ENCODE results near the gene SH3D19. TPM values are rescaled to one million over a fixed set of nuclear protein-coding genes. Genes with fewer than 3 reads are reported as not detected.
"Not testable (repeated sequence)": the region's sequence is repeated elsewhere in the genome, so short reads cannot be mapped to it uniquely, and the experiment has no call there.

Gene SH3D19
- total RNA-seq, 1 donor from 2014 or later = 96.7 TPM

DNA sequence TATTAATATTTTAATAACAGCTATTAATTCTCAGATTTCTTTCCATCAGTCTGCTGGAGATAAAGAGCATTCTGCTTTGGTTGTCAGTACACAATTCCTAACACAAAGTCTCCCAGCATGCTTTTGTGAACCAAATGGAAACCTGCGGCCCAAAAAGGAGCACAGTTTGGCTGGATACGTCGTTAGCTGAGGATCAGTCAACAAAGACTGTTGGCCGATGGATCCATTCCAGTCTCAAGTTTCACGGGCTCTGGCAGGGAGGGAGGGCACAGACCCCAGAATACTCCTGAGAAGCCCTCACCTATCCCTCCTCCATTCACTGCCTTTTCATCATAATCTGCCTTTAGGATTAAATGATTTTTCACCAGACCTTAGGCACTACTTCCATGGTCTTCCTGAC, 74.7 kb downstream of the SH3D19 start:
- no peak for ATAC-seq (ENCODE audit: poor library complexity)
- DNase-seq = no peak
- intact Hi-C loops (cut with DNase I) = no loop called here

DNA sequence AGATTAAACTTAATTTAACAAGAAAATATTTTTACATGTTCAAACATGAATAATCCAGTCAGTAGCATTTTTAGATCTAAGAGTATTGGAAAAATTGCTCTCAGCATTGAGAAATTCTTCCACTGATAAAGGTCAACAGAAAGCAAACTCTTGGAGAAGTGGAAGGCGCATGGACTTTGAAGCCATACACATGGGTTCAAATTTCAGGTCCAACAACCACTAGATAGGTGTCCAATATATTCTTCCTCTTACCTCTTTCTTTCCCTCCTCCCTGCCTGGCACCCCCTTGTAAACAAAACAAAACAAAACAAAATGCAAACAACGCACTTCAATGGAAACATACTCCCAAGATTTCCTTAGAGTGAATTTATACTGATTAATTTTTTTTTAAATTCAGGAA, 76.9 kb downstream of the SH3D19 start:
- intact Hi-C loops (cut with DNase I) = no loop called here
- ATAC-seq (ENCODE audit: poor library complexity) = no peak
- DNase-seq = no peak

DNA sequence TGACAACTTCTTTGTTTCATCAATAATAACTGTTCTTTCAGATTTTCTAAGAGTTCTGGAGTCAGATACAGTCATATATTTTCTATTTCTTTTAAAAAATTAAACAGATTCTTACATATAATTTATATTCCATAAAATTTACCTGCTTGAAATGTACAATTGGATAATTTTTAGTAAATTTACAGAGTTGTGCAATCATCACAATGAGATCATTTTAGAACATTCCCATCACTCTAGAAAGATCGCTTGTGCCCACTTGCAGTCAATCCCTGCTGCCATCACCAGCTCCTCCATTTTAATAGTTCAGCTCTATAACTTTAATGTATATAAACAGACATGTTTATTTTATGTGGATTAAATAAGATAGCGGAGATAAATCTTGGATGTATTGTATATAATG, 78.0 kb downstream of the SH3D19 start:
- intact Hi-C loops (cut with DNase I) = no loop called here
- ATAC-seq (ENCODE audit: poor library complexity) = no peak
- DNase-seq = no peak

DNA sequence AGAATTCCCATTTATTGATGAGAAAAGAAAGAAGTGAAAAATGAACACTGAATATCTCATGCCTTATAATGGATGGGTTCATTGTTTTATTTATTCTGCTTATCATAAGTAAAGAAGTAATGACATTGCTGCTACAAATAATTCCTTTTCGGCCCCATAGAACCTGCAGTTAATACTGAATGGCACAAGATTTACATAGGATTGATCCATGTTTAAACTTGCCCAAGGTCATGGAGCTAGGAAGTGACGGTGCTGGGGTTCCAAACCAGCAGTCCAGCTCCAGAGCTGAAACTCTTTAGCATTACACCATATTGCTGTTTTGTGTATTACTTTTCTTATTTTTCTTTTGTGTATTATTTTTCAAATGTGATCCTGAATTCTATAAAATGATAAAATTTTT, 78.7 kb downstream of the SH3D19 start:
- ATAC-seq (ENCODE audit: poor library complexity) = no peak
- no peak for DNase-seq
- intact Hi-C loops (cut with DNase I) = no loop called here

DNA sequence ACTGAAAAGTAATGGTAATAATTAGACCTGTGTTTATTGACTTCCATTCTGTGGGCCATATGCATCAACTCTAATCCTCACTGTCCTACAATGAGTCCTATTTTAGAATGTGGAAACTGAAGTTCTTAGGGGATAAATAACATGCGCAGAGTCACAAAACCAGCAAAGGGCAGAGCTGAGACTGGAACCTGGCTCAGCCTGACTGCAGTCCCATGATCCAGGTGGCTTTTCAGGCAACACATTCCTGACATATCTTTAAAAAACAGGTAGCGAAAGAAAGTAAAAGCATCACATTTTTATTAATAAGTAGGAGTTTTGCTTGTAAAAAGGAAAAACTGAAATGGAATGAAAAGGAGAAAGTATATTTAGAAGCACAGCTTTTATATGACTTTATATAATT, 83.1 kb downstream of the SH3D19 start:
- intact Hi-C loops (cut with DNase I) = no loop called here
- ATAC-seq (ENCODE audit: poor library complexity) (no peak), DNase-seq (no peak)

DNA sequence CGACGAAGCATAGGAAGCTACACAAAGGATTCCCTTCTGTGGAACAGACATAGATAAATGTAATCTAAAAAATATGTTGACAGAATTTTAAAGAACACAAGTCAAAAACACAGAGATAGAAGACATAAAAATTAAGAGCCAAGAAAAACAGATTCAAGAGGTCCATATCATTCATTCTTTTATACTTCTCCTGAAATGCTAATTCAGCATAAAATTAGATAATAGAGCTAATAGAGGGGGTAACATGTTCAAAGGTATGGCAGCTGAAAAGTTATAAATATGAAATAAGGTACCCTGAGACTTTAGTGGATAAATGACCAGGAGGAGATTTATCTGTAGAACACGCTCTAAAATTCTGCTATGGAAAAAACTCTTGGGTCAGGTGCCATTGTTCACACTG, 85.8 kb downstream of the SH3D19 start:
- no peak for ATAC-seq (ENCODE audit: poor library complexity)
- intact Hi-C loops (cut with DNase I) = no loop called here
- no peak for DNase-seq

DNA sequence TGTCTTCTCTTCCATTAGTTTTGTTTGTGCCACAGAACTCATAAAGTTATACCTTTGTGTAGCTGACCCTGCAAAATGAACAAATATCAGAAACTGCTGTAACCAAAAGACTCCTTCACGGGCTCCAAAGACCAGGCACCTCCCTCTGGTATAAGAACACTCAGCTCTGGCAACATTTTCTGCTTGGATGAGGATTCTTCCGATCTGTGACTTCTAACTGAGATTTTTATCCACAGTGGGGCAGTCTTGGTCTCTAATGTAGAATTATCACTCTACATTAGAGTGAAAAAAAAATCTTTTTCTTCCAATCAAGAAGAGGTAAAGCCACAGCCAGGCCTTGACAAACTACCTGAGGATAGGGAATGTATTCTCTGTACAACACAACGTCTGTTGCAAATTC, 86.9 kb downstream of the SH3D19 start:
- DNase-seq (no peak), ATAC-seq (ENCODE audit: poor library complexity) (peak; percentile 61)
- intact Hi-C loops (cut with DNase I) = no loop called here

DNA sequence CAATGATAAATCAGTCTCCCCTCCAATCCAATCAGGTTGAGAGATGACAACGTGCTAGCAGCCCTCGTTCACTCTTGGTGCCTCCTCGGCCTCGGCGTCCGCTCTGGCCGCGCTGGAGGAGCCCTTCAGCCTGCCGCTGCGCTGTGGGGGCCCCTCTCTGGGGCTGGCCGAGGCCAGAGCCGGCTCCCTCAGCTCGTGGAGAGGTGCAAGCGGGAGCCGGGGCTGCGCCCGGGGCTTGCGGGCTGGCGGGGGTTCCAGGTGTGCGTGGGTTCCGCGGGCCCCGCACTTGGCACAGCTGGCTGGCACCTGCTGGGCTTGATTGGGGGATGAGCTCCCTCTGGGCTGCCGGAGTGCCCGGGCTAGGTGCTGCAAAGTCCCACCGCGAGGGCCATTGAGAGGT, 89.4 kb downstream of the SH3D19 start:
- DNase-seq (no peak), ATAC-seq (ENCODE audit: poor library complexity) (no peak)
- intact Hi-C loops (cut with DNase I) = no loop called here

DNA sequence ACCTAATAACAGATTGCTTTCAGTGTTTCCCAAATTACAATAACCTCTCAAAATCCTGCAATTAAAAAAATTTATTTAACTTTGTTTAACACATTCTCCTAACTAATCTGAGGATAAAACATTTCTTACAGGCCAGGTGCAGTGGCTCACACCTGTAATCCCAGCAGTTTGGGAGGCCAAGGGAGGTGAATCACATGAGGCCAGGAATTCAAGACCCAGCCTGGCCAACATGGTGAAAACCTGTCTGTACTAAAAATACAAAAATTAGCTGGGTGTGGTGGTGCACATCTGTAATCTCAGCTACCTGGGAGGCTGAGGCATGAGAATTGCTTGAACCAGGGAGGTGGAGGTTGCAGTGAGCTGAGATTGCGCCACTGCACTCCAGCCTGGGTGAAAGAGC, 90.0 kb downstream of the SH3D19 start:
- ATAC-seq (ENCODE audit: poor library complexity); intact Hi-C loops (cut with DNase I); DNase-seq: not testable (repeated sequence)

DNA sequence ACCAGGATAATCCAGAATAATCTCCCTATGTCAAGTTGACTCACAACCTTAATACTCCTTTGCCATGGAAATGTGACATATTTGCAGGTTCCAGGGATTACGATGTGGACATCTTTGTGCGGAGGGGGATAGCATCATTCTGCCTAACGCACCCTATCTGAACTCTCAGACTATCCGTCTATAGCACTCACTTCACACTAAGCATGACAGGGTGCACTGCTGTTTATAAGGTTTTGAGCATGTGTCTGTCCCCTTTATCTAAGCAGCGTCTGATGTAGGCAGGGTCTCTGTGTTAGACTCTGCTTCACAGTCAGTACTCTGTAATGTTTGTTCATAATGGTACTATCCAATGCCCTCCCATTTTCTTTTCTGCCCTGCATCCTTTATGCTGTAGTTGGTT, 91.8 kb downstream of the SH3D19 start:
- DNase-seq = no peak
- intact Hi-C loops (cut with DNase I) = no loop called here
- no peak for ATAC-seq (ENCODE audit: poor library complexity)

DNA sequence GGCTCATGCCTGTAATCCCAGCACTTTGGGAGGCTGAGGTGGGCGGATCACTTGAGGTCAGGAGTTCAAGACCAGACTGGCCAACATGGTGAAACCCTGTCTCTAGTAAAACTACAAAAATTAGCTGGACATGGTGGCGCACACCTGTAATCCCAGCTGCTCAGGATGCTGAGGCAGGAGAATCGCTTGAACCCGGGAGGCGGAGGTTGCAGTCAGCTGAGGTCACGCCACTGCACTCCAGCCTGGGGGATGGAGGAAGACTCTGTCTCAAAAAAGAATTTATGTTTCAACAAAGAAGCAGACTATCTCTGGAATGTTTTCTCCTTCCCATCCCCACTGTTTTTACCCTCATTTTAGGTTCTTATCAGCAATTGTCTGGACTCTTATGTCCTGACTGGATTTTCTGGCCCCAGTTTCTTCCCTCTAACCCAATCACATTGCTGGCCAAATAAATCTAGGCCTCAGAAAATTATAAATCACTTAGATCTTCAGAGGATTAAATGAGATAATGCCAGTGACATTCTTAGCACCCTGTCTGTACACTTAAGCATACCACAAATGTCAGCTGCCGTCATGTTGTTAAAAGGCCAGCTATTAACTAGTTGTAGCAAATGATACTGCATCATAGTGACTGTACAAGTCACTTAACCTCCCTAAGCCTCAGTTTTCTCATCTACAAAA, 93.3 kb downstream of the SH3D19 start:
- ATAC-seq (ENCODE audit: poor library complexity) (no peak), DNase-seq (no peak)
- intact Hi-C loops (cut with DNase I) = no loop called here

DNA sequence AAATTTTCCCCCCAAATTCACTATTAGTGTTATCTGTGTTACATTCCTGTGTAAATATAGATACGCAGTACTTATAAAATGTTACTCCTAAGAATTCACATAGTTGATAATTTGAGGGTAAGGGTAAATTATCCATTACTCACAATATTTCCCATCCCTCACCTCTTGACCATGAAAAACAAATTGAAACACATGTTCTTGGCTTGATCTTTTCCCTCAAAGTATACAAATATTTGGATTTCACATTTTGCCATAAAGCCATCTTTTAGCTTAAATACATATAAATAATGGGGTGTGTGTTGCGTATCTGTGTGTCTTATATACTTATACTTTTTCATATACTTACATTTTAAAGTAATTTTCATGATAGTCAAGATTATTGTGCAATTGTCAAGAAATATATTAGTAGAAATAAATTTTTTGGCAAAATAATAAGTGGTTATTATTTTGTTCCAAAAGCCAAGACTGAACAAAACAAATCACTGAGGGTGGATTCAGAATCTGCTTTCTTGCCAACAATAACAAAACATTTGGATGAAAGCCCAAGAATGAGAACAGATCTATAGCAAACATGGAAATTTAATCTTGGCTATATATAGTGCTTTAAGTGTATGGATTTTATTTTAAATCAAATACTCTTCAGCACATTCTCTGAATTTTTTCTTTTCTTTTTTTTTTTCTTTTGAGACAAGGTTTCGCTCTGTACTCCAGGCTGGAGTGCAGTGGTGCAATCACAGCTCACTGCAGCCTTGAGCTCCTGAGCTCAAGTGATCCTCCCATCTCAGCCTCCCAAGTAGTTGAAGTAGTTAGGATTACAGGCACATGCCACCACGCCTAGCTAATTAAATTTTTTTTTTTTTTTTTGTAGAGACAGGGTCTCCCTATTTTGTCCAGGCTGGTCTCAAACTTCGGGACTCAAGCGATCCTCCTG, 97.0 kb downstream of the SH3D19 start:
- ATAC-seq (ENCODE audit: poor library complexity) (peak; percentile 45), DNase-seq (no peak)
- intact Hi-C loops (cut with DNase I) = no loop called here

DNA sequence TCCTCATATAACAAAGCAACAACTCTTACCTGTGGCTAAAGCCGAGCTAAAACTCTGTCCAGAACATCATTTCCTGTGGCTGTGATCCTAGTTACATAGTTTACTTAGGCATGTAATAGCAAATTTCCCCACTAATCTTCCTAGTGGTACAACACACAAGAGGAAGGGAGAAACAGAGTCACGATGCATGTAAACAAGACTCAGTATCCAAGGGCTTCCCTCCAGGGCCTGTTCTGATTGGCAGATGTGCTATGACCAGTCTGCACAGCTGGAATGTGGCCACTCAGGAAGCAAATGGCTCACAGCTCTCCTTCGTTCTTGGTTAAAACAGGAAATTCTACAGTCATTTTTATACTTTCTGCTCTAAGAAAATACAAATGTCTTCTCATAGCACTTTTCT, 97.7 kb downstream of the SH3D19 start:
- ATAC-seq (ENCODE audit: poor library complexity) = peak; percentile 86
- DNase-seq = peak; percentile 66
- intact Hi-C loops (cut with DNase I) = no loop called here

DNA sequence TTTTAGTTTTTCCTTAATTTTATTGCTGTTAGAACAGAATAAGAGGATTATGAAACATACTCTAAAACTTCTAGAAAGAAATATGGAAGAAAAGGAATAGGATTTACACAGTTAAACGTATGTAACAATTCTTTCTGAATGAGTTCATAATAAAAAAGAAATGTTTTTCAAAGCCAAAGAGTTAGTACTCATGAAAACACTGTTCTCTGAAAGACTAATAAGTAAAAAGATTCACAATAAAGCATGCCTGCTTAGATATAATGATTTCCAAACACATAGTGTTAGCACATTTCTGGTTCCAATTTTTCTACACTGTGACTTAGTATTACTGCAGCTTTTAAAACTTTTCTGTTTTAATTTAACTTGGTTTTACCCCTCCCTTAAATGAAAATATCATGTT, 98.2 kb downstream of the SH3D19 start:
- no peak for ATAC-seq (ENCODE audit: poor library complexity)
- no peak for DNase-seq
- intact Hi-C loops (cut with DNase I) = no loop called here

DNA sequence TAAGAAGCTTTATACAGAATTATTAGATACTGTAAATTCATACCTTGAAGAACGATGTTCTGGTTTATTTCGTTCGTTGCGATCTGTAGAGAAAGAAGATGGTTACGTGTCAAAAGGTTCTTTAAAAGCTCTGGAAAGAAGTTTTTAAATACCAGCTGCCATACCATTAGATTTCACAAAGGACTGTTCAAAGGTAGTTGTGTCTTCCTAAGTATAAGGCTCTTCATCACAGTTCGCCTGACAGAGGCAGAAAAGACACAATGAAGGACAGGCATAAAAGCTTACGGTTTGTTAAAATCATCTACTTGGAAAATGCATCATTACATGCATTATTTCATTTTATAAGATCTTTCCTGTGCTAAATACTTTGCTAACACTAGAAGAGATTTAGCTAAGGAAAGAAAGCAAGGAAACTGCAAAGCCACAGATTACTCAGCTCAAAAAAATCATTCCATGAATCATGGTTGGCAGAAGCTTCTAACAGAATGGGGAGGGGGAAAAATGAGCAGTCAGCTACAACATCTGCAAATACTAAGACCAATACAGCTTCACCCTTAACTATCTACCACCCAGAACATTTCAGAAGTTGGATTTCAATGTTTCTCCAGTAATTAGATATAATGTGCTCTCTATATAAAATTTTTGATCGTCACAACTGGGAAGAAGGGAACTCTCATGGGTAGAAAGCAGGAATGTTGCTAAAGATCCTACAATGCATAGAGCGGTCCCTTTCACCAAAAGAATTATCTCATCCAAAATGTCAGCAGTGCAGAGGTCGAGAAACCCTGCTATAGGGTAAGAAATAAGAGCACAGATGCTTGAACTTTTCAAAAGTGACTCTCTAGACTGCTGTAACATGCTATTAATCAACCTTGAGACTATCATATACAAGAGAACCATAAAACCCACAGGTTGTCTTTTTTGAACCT, 99.1 kb downstream of the SH3D19 start:
- DNase-seq (no peak), ATAC-seq (ENCODE audit: poor library complexity) (peak; percentile 65)
- intact Hi-C loops (cut with DNase I) = no loop called here

DNA sequence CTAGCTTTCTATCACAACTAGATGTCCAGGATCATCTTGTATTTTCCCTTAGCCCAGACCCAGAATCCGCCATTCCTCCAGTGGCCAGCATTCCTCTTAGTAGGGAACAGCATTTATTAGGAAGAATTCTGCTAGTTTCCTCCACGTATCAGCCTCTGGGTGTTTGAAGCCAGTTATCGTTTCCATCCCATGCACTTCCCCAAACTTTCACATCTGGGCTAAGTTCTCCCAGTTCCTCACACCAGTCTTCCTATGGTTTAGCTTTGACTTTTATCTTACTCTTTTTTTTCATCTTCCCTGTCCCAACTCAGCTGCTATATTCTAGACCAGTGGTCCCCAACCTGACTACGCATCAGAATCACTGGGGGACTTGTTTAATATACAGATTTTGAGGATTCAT, 101.9 kb downstream of the SH3D19 start:
- intact Hi-C loops (cut with DNase I) = no loop called here
- ATAC-seq (ENCODE audit: poor library complexity) = no peak
- DNase-seq = no peak

DNA sequence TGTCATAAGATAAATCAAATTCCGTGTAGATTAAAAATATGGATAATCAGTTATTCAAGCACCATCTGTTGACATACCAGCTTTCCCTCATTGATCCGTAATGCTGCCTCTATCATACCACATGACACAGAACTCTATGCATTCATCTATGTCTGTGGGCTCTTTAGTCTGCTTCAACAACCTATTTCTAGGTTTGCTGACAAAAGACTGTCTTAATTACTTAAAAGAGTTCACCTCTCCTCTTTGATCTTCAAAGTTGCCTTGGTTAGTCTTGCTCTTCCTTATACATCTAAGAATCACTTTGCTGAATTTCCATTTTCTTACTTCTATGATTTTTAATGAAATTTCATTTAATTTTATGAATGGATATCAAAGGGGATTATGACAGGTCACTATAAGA, 105.5 kb downstream of the SH3D19 start:
- DNase-seq (no peak), ATAC-seq (ENCODE audit: poor library complexity) (no peak)
- intact Hi-C loops (cut with DNase I) = no loop called here

DNA sequence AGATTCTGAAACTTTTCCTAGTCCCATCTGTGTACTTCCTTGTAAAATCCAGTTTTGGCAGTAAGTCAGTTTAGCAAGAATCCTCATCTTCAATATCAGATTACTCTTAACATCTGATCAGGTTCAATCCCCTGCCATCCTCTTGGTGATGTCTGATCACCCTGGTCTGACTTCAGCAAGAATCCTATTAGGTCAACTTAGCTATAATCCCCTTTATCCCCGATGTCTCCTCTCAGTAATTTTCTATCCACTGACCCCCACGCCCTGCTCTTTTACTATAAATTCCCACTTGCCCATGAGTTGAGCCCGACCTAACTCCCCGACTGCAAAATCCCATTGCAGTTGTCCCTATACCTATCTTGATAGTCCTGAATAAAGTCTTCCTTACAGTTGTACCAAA, 106.3 kb downstream of the SH3D19 start:
- DNase-seq (no peak), ATAC-seq (ENCODE audit: poor library complexity) (no peak)
- intact Hi-C loops (cut with DNase I) = no loop called here

DNA sequence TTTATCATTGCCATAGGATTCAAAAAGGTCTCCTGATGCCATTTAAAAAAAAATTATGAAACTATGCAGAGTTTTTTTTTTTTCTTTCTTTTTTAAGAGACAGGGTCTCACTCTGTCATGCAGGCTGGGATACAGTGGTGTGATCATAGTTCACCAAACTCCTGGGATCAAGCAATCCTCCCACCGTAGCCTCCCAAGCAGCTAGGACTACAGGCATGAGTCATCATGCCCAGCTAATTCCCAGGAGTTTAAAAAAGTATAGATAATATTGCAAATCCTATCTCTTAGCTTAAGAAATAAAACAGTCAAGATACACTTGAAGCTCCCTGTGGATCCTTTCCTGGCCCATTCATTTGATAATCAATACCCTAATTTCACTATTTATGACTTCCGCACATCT, 107.1 kb downstream of the SH3D19 start:
- DNase-seq (no peak), ATAC-seq (ENCODE audit: poor library complexity) (no peak)
- intact Hi-C loops (cut with DNase I) = no loop called here
